A549 (cell line): ENCODE measurements around the gene ZNRF4. TPM values are rescaled to one million over a fixed set of nuclear protein-coding genes. Genes with fewer than 3 reads are reported as not detected.

Experiments used
- ATAC-seq, 2 experiments: fragments of 200-7000 bp in 1 of 2; fragments of >200 bp in 1 of 2; cut with Nextera tagmentation in 1 of 2; cut with Tn5 transposase in 1 of 2; 3 replicates each; pipeline versions ENCODE4 v1.8.0 to v1.9.1; 2018 to 2020; ENCODE audit warnings: mild to moderate bottlenecking in 1 of 2, moderate library complexity in 1 of 2
- CTCF ChIA-PET: fragments of 300-600 bp; sonication (Branson Sonifier 250); formaldehyde crosslinking; extraction: SDS; loops from one replicate; lab custom pipeline; 2021; ENCODE audit warnings: antibody characterized with exemption, inconsistent platforms; lab: Yijun Ruan, JAX
- POLR2A ChIA-PET: fragments of 350-600 bp; formaldehyde crosslinking; extraction: SDS; loops from one replicate; lab custom pipeline; 2021; ENCODE audit warnings: antibody characterized with exemption, inconsistent platforms; lab: Yijun Ruan, JAX
- DNase-seq, 2 experiments: peaks; one replicate each; pipeline versions ENCODE4 v3.0.0 to v3.0.0-alpha.2; 2011 to 2016; ENCODE audit warnings: low read depth in 1 of 2, low spot score in 1 of 2
- FAIRE-seq: peaks from 2 replicates; lab custom pipeline; 2011; peaks lifted over from hg19 to GRCh38; lab: Jason Lieb, UNC
- H3K27ac ChIP-seq, 2 experiments: fragments of >200 bp; sonication (Bioruptor Twin); formaldehyde crosslinking; 3 replicates each; pipeline ENCODE4 v1.5.1; 2016 to 2017
- H3K4me1 ChIP-seq: fragments of >200 bp; sonication (Bioruptor Twin); formaldehyde crosslinking; 3 replicates; pipeline ENCODE4 v1.6.1; 2016
- H3K4me2 ChIP-seq: fragments of >200 bp; sonication (Bioruptor Twin); formaldehyde crosslinking; 3 replicates; pipeline ENCODE4 v1.6.1; 2016
- H3K4me3 ChIP-seq: fragments of >200 bp; sonication (Bioruptor Twin); formaldehyde crosslinking; 3 replicates; pipeline ENCODE4 v1.5.1; 2016
- H3K9me3 ChIP-seq: fragments of >200 bp; sonication (Bioruptor Twin); formaldehyde crosslinking; 3 replicates; pipeline ENCODE4 v1.6.1; 2016
- CEBPB ChIP-seq, 2 experiments: fragments of >200 bp in 1 of 2; sonication (Bioruptor Twin) in 1 of 2; formaldehyde crosslinking in 1 of 2; IDR thresholded peaks; 2 replicates each; pipeline ENCODE4 v1.6.1; 2012 to 2016
- CHD2 ChIP-seq: fragments of 150-350 bp; IDR thresholded peaks from 2 replicates; pipeline ENCODE4 v1.6.1; 2014; ENCODE audit warnings: low read length; ENCODE audit not compliant: partially characterized antibody
- CHD4 ChIP-seq: fragments of 200-600 bp; sonication (generic); IDR thresholded peaks from 2 replicates; pipeline ENCODE4 v1.6.1; 2016; ENCODE audit warnings: antibody characterized with exemption, mild to moderate bottlenecking, borderline replicate concordance
- E2F6 ChIP-seq: IDR thresholded peaks from 2 replicates; pipeline ENCODE4 v1.6.1; 2012; ENCODE audit warnings: low read depth, borderline replicate concordance
- EHF ChIP-seq: fragments of 250-450 bp; sonication (Bioruptor Pico); IDR thresholded peaks from 2 replicates; pipeline ENCODE4 v1.5.0; 2020; ENCODE audit warnings: mild to moderate bottlenecking
- EHMT2 ChIP-seq: fragments of 200-600 bp; sonication (generic); IDR thresholded peaks from 2 replicates; pipeline ENCODE4 v1.6.1; 2016; ENCODE audit warnings: antibody characterized with exemption, low read depth, mild to moderate bottlenecking, moderate library complexity
- ESRRA ChIP-seq: fragments of 150-350 bp; IDR thresholded peaks from 2 replicates; pipeline ENCODE4 v1.6.1; 2014; ENCODE audit warnings: mild to moderate bottlenecking, low read length, borderline replicate concordance
- FOSL2 ChIP-seq, 2 experiments: fragments of 450-650 bp in 1 of 2; fragments of >200 bp in 1 of 2; sonication (Bioruptor Twin) in 1 of 2; formaldehyde crosslinking; IDR thresholded peaks; 2 replicates each; pipeline versions ENCODE4 v1.5.0 to v1.6.1; 2016 to 2020; ENCODE audit warnings: mild to moderate bottlenecking in 1 of 2, moderate library complexity in 1 of 2
- GATA3 ChIP-seq: IDR thresholded peaks from 2 replicates; pipeline ENCODE4 v1.6.1; 2012; ENCODE audit warnings: borderline replicate concordance
- HDAC2 ChIP-seq: fragments of 200-600 bp; sonication (generic); IDR thresholded peaks from 2 replicates; pipeline ENCODE4 v1.6.1; 2016
- JUN ChIP-seq, 2 experiments: fragments of >200 bp; sonication (Bioruptor Twin); formaldehyde crosslinking; IDR thresholded peaks; 2 replicates in 1 of 2; 3 replicates in 1 of 2; pipeline ENCODE4 v1.6.1; 2016 to 2017
- JUNB ChIP-seq: fragments of >200 bp; sonication (Bioruptor Twin); formaldehyde crosslinking; IDR thresholded peaks from 2 replicates; pipeline ENCODE4 v1.6.1; 2016
- KDM1A ChIP-seq: fragments of 200-600 bp; sonication (generic); IDR thresholded peaks from 2 replicates; pipeline ENCODE4 v1.6.1; 2016; ENCODE audit warnings: low read depth, mild to moderate bottlenecking
- MAX ChIP-seq: IDR thresholded peaks from 2 replicates; pipeline ENCODE4 v1.6.1; 2012
- MAZ ChIP-seq: fragments of 150-350 bp; IDR thresholded peaks from 2 replicates; pipeline ENCODE4 v1.6.1; 2014; ENCODE audit warnings: antibody characterized with exemption, low read depth, low read length, borderline replicate concordance
- NFE2L2 ChIP-seq: fragments of 150-350 bp; conservative IDR thresholded peaks from 2 replicates; pipeline ENCODE4 v1.6.1; 2014; ENCODE audit warnings: low read length
- PBX3 ChIP-seq: IDR thresholded peaks from 2 replicates; pipeline ENCODE4 v1.6.1; 2012
- POLR2A ChIP-seq: IDR thresholded peaks from 2 replicates; pipeline ENCODE4 v1.6.1; 2012; ENCODE audit warnings: mild to moderate bottlenecking, low read length
- RAD21 ChIP-seq, 2 experiments: fragments of >200 bp in 1 of 2; sonication (Bioruptor Twin) in 1 of 2; formaldehyde crosslinking in 1 of 2; IDR thresholded peaks in 1 of 2; conservative IDR thresholded peaks in 1 of 2; 2 replicates in 1 of 2; 3 replicates in 1 of 2; pipeline ENCODE4 v1.6.1; 2012 to 2018; ENCODE audit warnings: inconsistent platforms in 1 of 2
- RCOR1 ChIP-seq: fragments of 150-350 bp; IDR thresholded peaks from 2 replicates; pipeline ENCODE4 v1.6.1; 2014; ENCODE audit warnings: antibody characterized with exemption, low read length, low read depth
- RNF2 ChIP-seq: fragments of 200-600 bp; sonication (generic); IDR thresholded peaks from 2 replicates; pipeline ENCODE4 v1.6.1; 2016; ENCODE audit warnings: low read depth, mild to moderate bottlenecking, antibody characterized with exemption, moderate library complexity, borderline replicate concordance
- SREBF2 ChIP-seq: fragments of 450-650 bp; IDR thresholded peaks from 2 replicates; pipeline ENCODE4 v1.6.1; 2014; ENCODE audit warnings: mild to moderate bottlenecking, moderate library complexity
- TP53 ChIP-seq: fragments of 250-450 bp; sonication (Bioruptor Pico); IDR thresholded peaks from 2 replicates; pipeline ENCODE4 v1.5.0; 2021; ENCODE audit warnings: mild to moderate bottlenecking, moderate library complexity
- ZFP36 ChIP-seq: fragments of 450-650 bp; IDR thresholded peaks from 2 replicates; pipeline ENCODE4 v1.6.1; 2014; ENCODE audit warnings: borderline replicate concordance; ENCODE audit not compliant: partially characterized antibody
- ZNF302 ChIP-seq: fragments of 250-450 bp; sonication (Bioruptor Pico); IDR thresholded peaks from 2 replicates; pipeline ENCODE4 v1.9.0; 2021; ENCODE audit warnings: inconsistent platforms, mild to moderate bottlenecking, moderate library complexity
- WGBS: methylation state at CpG from one replicate; pipeline ENCODE4 v1.1.6; 2017; ENCODE audit errors: missing lambda C conversion rate; 5-methylcytosine and 5-hydroxymethylcytosine counted together
- polyA plus RNA-seq, 4 experiments: library from polyadenylated mRNA; depleted of rRNA in 3 of 4; stranded (reverse); fragments of >200 nt; fragmentation: RNase III in 1 of 4; extraction: RNeasy Plus Mini Kit Qiagen cat#74134 plus additional on column Dnase treatment in 1 of 4; gene quantifications; 2 replicates in 3 of 4; 3 replicates in 1 of 4; pipeline ENCODE4 v1.2.3, GENCODE V29; 2011 to 2017

The ZNRF4 gene
- polyA plus RNA-seq, 2 of the 4 experiments (the other 2 are of a cell fraction) = not detected

GRCh38 chr19:5432687-5433086 lies 22.5 kb upstream of the ZNRF4 start:
- Histone ChIP-seq H3K4me1 (peaks cover 25% of the 10 kb centered on the region), H3K4me2 (no peak overlapping the region), H3K4me3 (no peak overlapping the region), H3K9me3 (no peaks in the 10 kb centered on the region), H3K27ac (no peak overlapping the region)
- ATAC-seq (no peak), FAIRE-seq (no peak), DNase-seq (no peak)
- WGBS = 77% methylated on average over 5 of the region's 5 CpGs
- POLR2A ChIA-PET = no interaction called here
- CTCF ChIA-PET = no interaction called here
- TF ChIP-seq MAX (no peak), SREBF2 (no peak), GATA3 (no peak), JUNB (no peak), CHD2 (no peak), CEBPB (IDR thresholded peaks at IDR 0.05) (no peak), EHF (CRISPR knock-in tag) (no peak), JUN (IDR thresholded peaks at IDR 0.05) (no peak), TP53 (no peak), E2F6 (no peak), RAD21 (conservative IDR thresholded peaks at IDR 0.05 in 1 of 2, IDR thresholded peaks at IDR 0.05 in 1 of 2) (no peak)

GRCh38 chr19:5434351-5434917 lies 20.8 kb upstream of the ZNRF4 start:
- DNase-seq = no peak
- Histone ChIP-seq H3K27ac (peak overlapping the region; percentile 68 to 94), H3K4me3 (no peak overlapping the region), H3K4me1 (peaks cover 25% of the 10 kb centered on the region)
- POLR2A ChIA-PET = no interaction called here
- ATAC-seq = no peak
- 69% methylated on average over 5 of the region's 6 CpGs for WGBS
- no peak for FAIRE-seq
- TF ChIP-seq RAD21 (conservative IDR thresholded peaks at IDR 0.05 in 1 of 2, IDR thresholded peaks at IDR 0.05 in 1 of 2) = no peak
- TF ChIP-seq CHD4 = no peak
- TF ChIP-seq ZFP36 = no peak
- TF ChIP-seq EHMT2 = no peak
- no peak for TF ChIP-seq RNF2
- no peak for TF ChIP-seq JUN (IDR thresholded peaks at IDR 0.05)
- no peak for TF ChIP-seq ESRRA
- TF ChIP-seq ZNF302 (CRISPR knock-in tag) = no peak
- no peak for TF ChIP-seq KDM1A
- no peak for TF ChIP-seq EHF (CRISPR knock-in tag)
- TF ChIP-seq CEBPB (IDR thresholded peaks at IDR 0.05) = no peak
- no peak for TF ChIP-seq RCOR1
- no peak for TF ChIP-seq POLR2A
- TF ChIP-seq TP53 = no peak
- TF ChIP-seq HDAC2 = no peak
- TF ChIP-seq, all 56 proteins: peak for 0
- Histone ChIP-seq H3K4me2 (peak overlapping the region; percentile 98), H3K9me3 (no peaks in the 10 kb centered on the region)
- CTCF ChIA-PET = no interaction called here

GRCh38 chr19:5434970-5435641 lies 20.1 kb upstream of the ZNRF4 start:
- peaks cover 25% of the 10 kb centered on the region for H3K4me1 ChIP-seq
- peak overlapping the region; percentile 98 for H3K4me2 ChIP-seq
- no peak overlapping the region for H3K4me3 ChIP-seq
- POLR2A ChIA-PET = no interaction called here
- H3K27ac ChIP-seq = peak overlapping the region; percentile 88 to 94
- DNase-seq (peak; percentile 74 to 86), FAIRE-seq (no peak)
- CTCF ChIA-PET = no interaction called here
- TF ChIP-seq MAX (0 out of 2 replicates have a peak, but pooled peaks have one; percentile 12), FOSL2 (IDR thresholded peaks at IDR 0.05) (peak; percentile 85), FOSL2 (CRISPR knock-in tag; IDR thresholded peaks at IDR 0.05) (peak; percentile 89), PBX3 (peak; percentile 66), GATA3 (peak; percentile 51; the same call in 1 of the 2 replicates), HDAC2 (no peak), JUN (IDR thresholded peaks at IDR 0.05) (0 out of 5 replicates have a peak, but pooled peaks of 1 of the 2 experiments have one; percentile 23), NFE2L2 (no peak), MAZ (no peak), JUNB (peak; percentile 74)
- TF ChIP-seq, all 56 proteins: peak for 6
- no peaks in the 10 kb centered on the region for H3K9me3 ChIP-seq
- ATAC-seq = peak; percentile 80 to 81
- 12% methylated on average over 9 of the region's 9 CpGs for WGBS
